ENCODE measurements around the gene RPL34.
"Not testable (repeated sequence)": the region's sequence is repeated elsewhere in the genome, so short reads cannot be mapped to it uniquely, and the experiment has no call there.

Gene RPL34

DNA sequence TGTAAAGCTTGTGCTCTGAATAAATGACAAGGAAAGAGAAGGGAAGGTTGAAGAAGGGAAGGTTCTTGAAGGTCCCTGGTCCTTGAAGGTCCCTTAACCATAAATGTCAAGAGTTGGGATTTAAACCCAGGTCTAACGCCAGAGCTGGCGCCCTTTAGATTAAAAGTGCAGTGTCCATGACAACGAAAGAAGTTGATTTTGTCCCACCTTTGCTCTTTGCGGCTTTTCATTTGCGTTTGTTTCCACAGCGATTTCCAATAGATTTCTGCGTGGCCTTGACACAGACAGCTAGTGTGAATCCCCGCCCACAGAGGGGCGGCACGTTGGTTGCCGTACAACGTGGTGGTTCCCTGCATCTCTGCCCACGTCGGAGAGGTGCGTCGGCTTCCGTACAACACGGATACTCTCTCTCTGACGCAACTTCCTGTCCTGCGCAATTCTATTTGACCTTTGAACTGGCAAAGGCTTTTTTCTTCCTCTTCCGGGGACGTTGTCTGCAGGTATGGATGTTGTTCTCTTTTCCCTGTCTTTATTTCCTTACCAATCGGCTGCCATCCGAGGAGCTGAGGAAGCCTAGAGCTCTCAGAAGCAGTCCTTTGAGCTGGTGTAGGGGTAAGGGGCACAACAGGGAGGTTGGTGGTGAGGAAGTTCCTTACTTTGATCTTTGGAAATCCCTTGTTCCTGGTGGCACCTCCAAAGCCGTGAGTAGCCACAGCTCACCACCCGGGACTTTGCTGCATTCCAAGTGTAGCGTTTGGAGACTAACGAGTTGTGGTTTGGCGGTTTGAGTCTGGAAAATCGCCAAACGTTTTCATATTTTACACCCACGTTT is at the start of gene RPL34:
TSS of gene RPL34 (plus strand) at position 476 of the 832 bp plus-strand sequence. CDS start 1,384 bp downstream, outside the sequence.
- DNase-seq = peak; percentile 95

DNA sequence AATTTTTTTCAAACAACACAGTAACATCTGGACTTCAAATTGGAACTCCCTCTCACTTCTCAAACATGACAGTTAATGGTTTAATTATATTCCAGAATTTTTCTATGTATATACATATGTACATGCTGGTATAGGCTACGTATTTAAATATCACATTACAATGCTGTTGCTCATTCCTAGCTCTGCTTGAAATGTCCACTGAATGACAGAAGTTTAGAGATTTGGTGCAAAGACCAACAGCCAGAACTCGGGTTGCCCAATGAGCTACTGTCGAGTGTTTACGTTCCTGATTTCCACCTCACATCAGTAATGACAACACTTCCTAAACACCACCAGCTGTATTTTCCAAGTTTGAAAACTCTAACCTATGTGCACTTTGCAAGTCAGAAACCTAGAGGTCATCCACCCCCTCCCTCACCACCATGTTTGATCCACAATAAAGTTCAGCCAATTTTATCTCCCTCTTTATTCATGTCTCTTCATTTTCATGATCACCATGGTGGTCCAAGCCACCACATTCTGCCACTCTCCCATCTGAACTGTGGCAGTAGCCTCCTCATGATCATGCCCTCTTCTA is 49.3 kb upstream of the RPL34 start:
- no peak for DNase-seq

DNA sequence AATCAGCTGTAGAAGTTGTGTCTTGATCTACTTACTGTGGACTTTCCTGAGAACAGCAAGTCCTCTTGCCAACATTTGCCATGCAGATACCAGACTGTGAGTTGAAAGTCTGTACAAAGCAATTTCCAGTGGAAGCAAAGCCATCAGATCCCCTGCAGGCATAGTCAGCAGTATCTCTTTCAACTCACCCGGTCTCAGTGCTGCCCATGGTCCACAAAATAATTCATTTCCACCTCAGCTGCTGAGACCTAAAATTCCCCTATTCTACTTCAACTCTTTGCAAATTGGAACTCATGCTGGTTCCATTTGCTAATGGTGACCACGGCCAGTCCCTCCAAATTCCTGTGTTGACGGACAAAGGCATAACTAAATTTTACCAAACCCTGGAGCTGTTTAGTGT is 46.0 kb upstream of the RPL34 start:
- no peak for DNase-seq

DNA sequence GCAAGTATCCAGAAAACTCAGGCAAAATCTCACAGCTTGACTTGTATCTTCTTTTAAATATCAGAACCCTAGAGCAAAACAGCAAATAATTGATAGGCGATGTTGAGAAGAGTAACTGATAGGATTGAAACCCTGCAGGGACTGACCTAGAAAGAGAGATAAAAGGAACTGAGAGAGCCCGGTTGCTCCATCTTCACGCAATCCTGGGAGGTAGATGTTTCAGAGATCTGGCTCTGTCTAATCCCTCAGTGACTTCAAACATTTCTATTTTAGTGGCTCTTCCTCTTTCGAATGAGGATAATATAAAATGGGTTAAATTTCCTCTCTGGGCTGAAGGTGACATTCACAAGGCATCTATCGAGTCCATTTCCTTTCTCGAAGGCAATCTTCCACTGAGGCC is 39.3 kb upstream of the RPL34 start:
- no peak for DNase-seq

- no peak for DNase-seq
Observed at GRCh38 chr4:108586778-108587177, 33.6 kb upstream of the RPL34 start.

GRCh38 chr4:108588878-108589277 is 31.5 kb upstream of the RPL34 start:
- DNase-seq = no peak

GRCh38 chr4:108589961-108590360 is 30.4 kb upstream of the RPL34 start:
- no peak for DNase-seq

DNA sequence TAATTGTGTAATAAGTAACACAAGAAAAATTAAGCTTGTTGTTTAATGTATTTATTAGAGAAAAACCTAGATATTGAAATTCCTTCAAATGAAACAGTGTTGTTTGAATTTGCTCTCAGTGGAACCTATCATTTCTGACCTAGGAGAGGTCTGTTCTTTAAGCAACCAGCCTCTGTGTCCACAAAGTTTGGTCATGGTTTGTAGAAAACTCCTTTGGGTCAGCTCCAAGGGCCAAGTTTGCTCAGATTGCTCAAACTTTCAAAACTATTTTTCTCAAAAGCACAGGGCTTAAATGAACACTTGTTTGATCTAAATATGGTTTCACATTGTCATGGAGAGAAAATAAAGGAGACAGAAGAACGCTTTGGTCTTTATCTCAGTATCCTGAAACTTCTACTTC is 29.6 kb upstream of the RPL34 start:
- no peak for DNase-seq

GRCh38 chr4:108592674-108592986 is 27.7 kb upstream of the RPL34 start:
- peak; percentile 49 for DNase-seq

DNA sequence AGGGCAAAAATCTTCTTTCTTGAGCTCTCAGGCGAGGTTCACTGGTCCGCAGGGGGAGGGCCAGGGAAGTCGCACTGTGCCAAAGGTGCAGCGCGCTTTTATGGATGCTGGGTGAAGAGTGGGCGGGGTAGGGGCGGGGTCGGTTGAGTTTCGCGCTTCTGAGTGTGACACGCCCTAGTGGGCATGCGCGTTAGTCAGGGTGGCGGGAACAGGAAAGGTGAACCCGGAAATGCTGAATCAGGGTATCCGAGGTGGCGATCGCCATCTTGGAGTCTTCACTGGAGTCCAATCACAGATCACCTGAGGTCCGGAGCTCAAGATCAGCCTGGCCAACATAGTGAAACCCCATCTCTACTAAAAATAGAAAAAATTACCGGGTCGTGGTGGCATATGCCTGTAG is 26.1 kb upstream of the RPL34 start:
- not testable (repeated sequence) for DNase-seq

DNA sequence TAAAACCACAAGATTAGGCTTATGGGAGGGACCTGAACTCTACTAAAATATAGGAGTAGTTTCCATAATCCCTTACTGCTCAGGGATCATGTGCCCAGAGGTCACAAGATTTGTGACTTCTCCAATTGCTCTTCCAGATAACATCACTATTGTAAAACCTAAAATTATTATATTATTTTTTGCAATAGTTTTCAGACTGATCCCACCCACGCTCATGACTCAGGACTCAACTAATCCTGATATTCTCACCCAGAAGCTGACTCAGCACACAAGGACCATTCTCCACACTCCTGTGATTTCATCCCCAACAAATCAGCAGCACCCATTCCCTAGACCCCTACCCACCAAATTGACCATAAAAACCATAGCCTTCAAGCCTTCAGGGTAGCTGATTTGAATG is 24.0 kb upstream of the RPL34 start:
- no peak for DNase-seq

GRCh38 chr4:108601106-108601505 is 19.3 kb upstream of the RPL34 start:
- no peak for DNase-seq

DNA sequence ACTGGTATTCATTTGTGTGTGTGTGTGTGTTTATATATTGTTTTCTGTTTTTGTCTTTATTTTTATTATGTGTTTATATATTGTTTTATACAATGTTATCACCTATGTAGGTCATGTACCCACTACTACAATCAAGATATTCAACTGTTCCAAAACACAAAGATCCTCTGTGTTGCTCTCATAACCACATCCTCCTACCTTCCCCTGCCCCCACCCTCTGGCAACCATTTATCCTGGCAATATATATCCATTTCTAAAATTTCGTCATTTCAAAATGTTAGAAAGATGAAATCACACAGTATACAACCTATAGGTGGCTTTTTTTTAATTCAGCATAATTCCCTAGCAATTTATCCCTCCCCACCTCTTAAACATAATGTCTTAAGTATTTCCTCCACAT is 18.8 kb upstream of the RPL34 start:
- no peak for DNase-seq

- DNase-seq = no peak
Observed at GRCh38 chr4:108602163-108602562, 18.2 kb upstream of the RPL34 start.

DNA sequence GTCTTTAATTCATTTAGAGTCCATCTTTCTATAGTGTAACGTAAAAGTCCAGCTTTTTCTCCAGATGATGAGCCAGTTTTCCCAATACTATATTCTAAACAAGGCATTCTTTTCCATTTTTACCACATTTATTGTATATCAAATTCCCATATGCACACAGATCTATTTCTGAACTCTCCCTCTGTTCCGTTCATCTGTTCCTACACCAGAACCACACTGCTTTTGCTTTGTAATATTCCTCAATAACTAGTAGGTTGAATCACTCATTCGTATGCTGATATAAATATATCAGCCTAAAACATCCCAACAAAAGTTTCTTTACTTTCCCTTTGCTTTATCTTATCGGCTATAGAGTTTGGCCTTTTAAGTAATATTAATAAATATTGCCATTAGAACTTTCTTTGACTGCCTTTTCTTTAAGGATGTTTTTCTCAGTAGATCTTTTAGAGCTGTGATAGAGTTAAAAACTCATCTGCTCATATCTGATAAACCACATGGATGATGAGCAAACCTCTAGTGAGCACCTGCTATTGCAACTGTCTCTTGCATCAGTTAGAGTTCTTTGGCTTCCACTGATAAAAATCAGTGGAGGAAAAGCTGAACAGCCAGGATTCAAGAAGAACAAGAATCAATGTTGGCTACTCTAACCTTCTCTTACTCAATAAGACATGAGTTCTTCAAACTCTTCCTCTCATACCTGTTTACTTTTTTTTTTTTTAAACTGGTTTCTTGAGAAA is 13.1 kb upstream of the RPL34 start:
- no peak for DNase-seq

- DNase-seq = no peak
Observed at GRCh38 chr4:108611365-108611764, 9.0 kb upstream of the RPL34 start.

DNA sequence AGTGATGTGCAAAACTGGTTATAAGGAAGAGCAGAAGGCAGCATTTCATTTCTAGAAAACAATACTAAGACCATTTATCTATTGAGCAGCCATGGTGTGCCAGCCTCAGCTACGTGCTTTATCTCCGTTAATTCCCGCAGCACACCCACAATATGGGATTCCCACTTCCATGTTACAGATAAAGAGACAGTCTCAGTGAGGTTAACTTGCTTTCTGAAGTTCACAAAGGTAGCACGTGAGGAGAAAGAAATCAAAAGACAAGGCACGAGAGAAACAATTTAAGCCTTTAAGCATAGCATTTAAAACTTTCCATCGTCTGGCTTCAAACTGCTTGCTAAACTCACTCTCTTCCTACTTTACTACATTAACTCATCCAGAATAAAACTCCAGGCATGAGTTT is 8.0 kb upstream of the RPL34 start:
- DNase-seq = no peak

DNA sequence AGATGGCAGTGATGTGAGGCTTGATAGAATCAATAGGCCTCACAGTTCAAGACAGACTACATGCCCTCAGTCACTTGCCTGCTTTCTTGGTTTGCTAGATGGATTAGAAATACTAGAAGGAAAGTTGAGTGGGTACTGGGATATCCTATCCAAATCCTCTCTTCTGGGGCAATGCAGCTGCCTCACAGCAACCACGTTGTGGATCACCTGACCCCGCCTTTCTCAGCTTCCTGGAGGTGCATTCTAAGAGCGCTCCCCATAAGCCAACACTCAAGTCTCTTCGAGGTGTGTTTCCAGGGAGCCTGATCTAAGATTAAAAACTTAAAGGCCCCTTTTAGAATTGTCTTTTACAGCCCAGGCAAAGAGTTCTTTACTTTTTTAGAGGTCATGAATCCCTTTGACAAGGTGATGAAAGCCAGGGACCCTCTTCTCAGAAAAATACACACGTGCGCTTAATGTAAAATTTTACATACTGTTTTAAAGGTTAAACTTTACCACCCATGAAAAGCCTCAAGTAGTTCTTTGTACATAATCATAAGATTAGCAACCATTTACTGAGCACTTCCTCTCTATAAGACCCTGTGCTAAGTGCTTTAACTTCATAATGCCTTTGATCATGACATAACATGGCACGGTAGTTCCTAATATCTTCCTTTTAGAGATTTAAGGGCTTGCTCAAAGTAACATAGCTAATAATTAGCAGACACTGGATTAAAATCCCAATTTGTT is 840 bp upstream of the RPL34 start:
- DNase-seq = no peak

- no peak for DNase-seq
Observed at GRCh38 chr4:108620933-108621905, 843 bp downstream of the RPL34 start.

DNA sequence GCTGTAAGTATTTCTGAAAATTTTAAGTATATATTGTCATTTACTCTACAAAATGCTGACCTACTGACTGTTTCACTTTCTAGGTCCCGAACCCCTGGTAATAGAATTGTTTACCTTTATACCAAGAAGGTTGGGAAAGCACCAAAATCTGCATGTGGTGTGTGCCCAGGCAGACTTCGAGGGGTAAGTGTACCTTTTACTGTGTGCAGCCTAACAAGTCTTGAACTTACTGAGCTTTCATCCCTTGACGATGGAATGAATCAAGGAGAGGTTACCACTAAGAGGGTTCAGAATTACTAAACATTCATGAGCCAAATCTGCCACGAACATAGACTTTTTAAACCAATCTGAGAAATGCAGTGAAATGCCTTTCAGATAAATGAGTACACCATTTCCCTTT is 1.6 kb downstream of the RPL34 start:
- no peak for DNase-seq

DNA sequence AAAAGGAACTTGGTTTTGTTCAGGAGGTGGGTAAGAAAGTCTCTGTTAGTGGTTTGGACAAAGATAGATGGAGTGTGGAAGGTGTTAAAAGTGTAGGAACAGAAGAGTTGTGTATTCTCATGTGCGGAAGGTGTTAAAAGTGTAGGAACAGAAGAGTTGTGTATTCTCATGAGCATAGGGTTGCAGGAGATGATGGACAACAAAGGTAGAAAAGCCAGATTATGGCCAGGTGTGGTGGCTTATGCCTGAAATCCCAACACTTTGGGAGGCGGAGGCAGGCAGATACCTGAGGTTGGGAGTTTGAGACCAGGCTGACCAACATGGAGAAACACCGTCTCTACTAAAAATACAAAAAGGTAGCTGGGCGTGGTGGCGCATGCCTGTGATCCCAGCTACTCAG is 2.5 kb downstream of the RPL34 start:
- DNase-seq = no peak
